Glutamatergic neuron (in vitro differentiated cells): ENCODE results near the gene ABLIM3. TPM values are rescaled to one million over a fixed set of nuclear protein-coding genes. Genes with fewer than 3 reads are reported as not detected.

Source experiments
- DNase-seq: peaks from one replicate; pipeline ENCODE4 v3.0.0; 2022
- H3K27ac Mint-ChIP-seq: one replicate; pipeline ENCODE4 v1.8.0; 2020; ENCODE audit warnings: mild to moderate bottlenecking, mixed read lengths, inconsistent platforms; ENCODE audit not compliant: unreplicated experiment
- H3K27me3 Mint-ChIP-seq: one replicate; pipeline ENCODE4 v1.8.0; 2020; ENCODE audit warnings: mild to moderate bottlenecking, moderate library complexity, mixed read lengths, inconsistent platforms; ENCODE audit not compliant: unreplicated experiment
- H3K36me3 Mint-ChIP-seq: one replicate; pipeline ENCODE4 v1.8.0; 2020; ENCODE audit warnings: mild to moderate bottlenecking, mixed read lengths, inconsistent platforms; ENCODE audit not compliant: unreplicated experiment
- H3K4me1 Mint-ChIP-seq: one replicate; pipeline ENCODE4 v1.8.0; 2020; ENCODE audit warnings: mild to moderate bottlenecking, low read depth, mixed read lengths, inconsistent platforms; ENCODE audit not compliant: unreplicated experiment
- H3K4me3 Mint-ChIP-seq: one replicate; pipeline ENCODE4 v1.8.0; 2020; ENCODE audit warnings: mild to moderate bottlenecking, mixed read lengths, inconsistent platforms; ENCODE audit not compliant: unreplicated experiment
- H3K9me3 Mint-ChIP-seq: one replicate; pipeline ENCODE4 v1.8.0; 2020; ENCODE audit warnings: mild to moderate bottlenecking, moderate library complexity, mixed read lengths, inconsistent platforms; ENCODE audit not compliant: unreplicated experiment
- CTCF ChIP-seq: fragments of 200-600 bp; sonication (generic); IDR thresholded peaks from one replicate; pipeline ENCODE4 v1.5.0; 2021; ENCODE audit not compliant: partially characterized antibody, unreplicated experiment
- total RNA-seq: library from RNA; stranded (reverse); fragmentation: NEBNext Ultra II Directional; extraction: Animal tissue kit (Norgen Biotek cat#: 25700); gene quantifications from one replicate; pipeline ENCODE4 v1.2.1, GENCODE V29; 2021; ENCODE audit not compliant: unreplicated experiment

The ABLIM3 gene
- total RNA-seq, 1 donor from 2014 or later = 19.0 TPM

GRCh38 chr5:149210225-149210624 is 68.9 kb downstream of the ABLIM3 start:
- H3K4me1 Mint-ChIP-seq = peaks cover 43% of the 10 kb centered on the region
- H3K27me3 Mint-ChIP-seq = peaks cover 5% of the 10 kb centered on the region
- peaks cover 13% of the 10 kb centered on the region for H3K9me3 Mint-ChIP-seq
- no peaks in the 10 kb centered on the region for H3K36me3 Mint-ChIP-seq
- no peak overlapping the region for H3K4me3 Mint-ChIP-seq
- no peak overlapping the region for H3K27ac Mint-ChIP-seq
- no peak for DNase-seq
- TF ChIP-seq CTCF = no peak

GRCh38 chr5:149210968-149211490 is 69.7 kb downstream of the ABLIM3 start:
- DNase-seq = no peak
- Mint-ChIP-seq H3K4me1 (peaks cover 41% of the 10 kb centered on the region), H3K4me3 (no peak overlapping the region), H3K36me3 (no peaks in the 10 kb centered on the region), H3K27ac (no peak overlapping the region), H3K27me3 (peaks cover 5% of the 10 kb centered on the region), H3K9me3 (peaks cover 13% of the 10 kb centered on the region)
- TF ChIP-seq CTCF = no peak

GRCh38 chr5:149211566-149211965 is 70.3 kb downstream of the ABLIM3 start:
- Mint-ChIP-seq H3K4me1 (peaks cover 39% of the 10 kb centered on the region), H3K27ac (no peak overlapping the region), H3K4me3 (no peak overlapping the region), H3K27me3 (peaks cover 5% of the 10 kb centered on the region), H3K36me3 (no peaks in the 10 kb centered on the region), H3K9me3 (peaks cover 13% of the 10 kb centered on the region)
- TF ChIP-seq CTCF = no peak
- DNase-seq = no peak

GRCh38 chr5:149212198-149212951 is 71.1 kb downstream of the ABLIM3 start:
- Mint-ChIP-seq H3K36me3 (no peaks in the 10 kb centered on the region), H3K4me1 (peaks cover 38% of the 10 kb centered on the region), H3K9me3 (peaks cover 13% of the 10 kb centered on the region), H3K27ac (peak overlapping the region; percentile 89), H3K27me3 (peaks cover 5% of the 10 kb centered on the region), H3K4me3 (peak overlapping the region; percentile 8)
- no peak for DNase-seq
- TF ChIP-seq CTCF = no peak

GRCh38 chr5:149213264-149213880 is 72.1 kb downstream of the ABLIM3 start:
- Mint-ChIP-seq H3K36me3 (no peaks in the 10 kb centered on the region), H3K27me3 (peaks cover 7% of the 10 kb centered on the region), H3K4me3 (peak overlapping the region; percentile 12), H3K4me1 (peaks cover 42% of the 10 kb centered on the region), H3K9me3 (peaks cover 14% of the 10 kb centered on the region), H3K27ac (peak overlapping the region; percentile 89)
- DNase-seq = peak; percentile 44
- no peak for TF ChIP-seq CTCF
